ENCODE measurements around the gene SPEM1. TPM values are rescaled to one million over a fixed set of nuclear protein-coding genes. Genes with fewer than 3 reads are reported as not detected.

SPEM1 gene
- total and polyA plus RNA-seq, 4 donors, result 0.29 TPM; not detected in 3

DNA sequence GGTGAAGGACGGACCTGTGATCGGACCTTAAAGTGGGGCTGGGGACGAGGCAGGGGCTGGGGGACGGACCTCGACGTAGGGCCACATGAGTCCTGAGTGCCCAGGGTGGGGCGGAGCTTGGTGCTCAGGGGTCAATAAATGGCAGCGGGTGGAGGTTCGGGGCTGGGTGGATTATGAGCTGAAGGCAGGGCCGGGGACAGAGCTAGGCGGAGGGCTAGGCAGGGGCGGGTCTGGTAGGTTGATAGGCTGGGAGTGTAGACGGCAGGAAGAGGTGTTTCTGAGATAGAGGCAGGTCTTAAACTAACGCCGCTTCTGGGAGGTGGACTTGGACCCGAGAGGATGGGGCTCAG is 25.5 kb downstream of the SPEM1 start:
- no peak overlapping the region for H3K27ac ChIP-seq (ENCODE audit: low read depth, low read length)
- H3K9me3 ChIP-seq (ENCODE audit: control insufficient read depth, insufficient read depth, low read length), result no peaks in the 10 kb centered on the region
- peaks cover 33% of the 10 kb centered on the region for H3K27me3 ChIP-seq (ENCODE audit: control insufficient read depth, insufficient read depth, low read length)
- peaks cover 9% of the 10 kb centered on the region for H3K36me3 ChIP-seq (ENCODE audit: control insufficient read depth, insufficient read depth, low read length)
- WGBS (ENCODE audit: insufficient coverage), result 5% methylated on average over 12 of the region's 16 CpGs
- DNase-seq (ENCODE audit: low read depth in 4 of 6, low spot score in 6 of 6), result no peak
- H3K4me3 ChIP-seq (ENCODE audit: low read depth, low read length), result no peak overlapping the region
- H3K4me1 ChIP-seq (ENCODE audit: control insufficient read depth, insufficient read depth, low read length), result peaks cover 33% of the 10 kb centered on the region

- no peak for DNase-seq (ENCODE audit: low read depth in 4 of 6, low spot score in 6 of 6)
- H3K36me3 ChIP-seq (ENCODE audit: control insufficient read depth, insufficient read depth, low read length), result no peaks in the 10 kb centered on the region
- no peaks in the 10 kb centered on the region for H3K9me3 ChIP-seq (ENCODE audit: control insufficient read depth, insufficient read depth, low read length)
- H3K4me1 ChIP-seq (ENCODE audit: control insufficient read depth, insufficient read depth, low read length), result peaks cover 21% of the 10 kb centered on the region
- no CpG with 5 or more reads among the region's 7 CpGs for WGBS (ENCODE audit: insufficient coverage)
- no peak overlapping the region for H3K4me3 ChIP-seq (ENCODE audit: low read depth, low read length)
- H3K27me3 ChIP-seq (ENCODE audit: control insufficient read depth, insufficient read depth, low read length), result peaks cover 30% of the 10 kb centered on the region
- H3K27ac ChIP-seq (ENCODE audit: low read depth, low read length), result no peak overlapping the region
These were observed 28.3 kb downstream of the SPEM1 start for GRCh38 chr17:7448461-7448860.

DNA sequence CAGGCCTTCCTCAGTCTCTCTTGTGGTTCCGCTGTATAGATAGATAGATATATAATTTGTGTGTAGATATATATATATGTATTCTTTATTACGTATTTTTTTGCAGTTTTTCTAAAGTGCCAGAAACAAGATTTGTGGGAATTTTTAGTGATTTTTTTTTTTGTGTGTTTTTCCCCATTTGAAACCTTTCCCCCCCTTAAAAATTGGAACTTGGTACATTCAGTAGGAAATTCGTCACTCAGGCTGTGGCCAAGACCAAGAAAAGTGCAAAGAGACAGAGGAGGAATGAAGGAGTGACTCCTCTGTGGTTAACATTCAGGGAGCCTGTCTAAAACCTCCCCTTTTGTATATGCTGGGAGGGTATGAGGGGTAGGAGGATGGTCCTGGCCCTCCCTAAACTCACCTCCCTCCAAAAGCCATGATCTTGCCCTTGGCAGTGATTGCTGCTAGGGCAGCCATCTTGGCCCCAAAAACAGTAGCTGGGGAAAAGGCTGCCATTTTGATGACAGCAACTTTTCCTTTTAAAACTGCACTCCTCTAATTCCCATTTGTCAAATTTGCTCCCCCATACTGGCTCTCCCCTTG is 39.9 kb downstream of the SPEM1 start:
- WGBS (ENCODE audit: insufficient coverage), result no CpG with 5 or more reads among the region's 3 CpGs
- no peak overlapping the region for H3K27ac ChIP-seq (ENCODE audit: low read depth, low read length)

GRCh38 chr17:7460850-7461660 is 40.9 kb downstream of the SPEM1 start:
- Histone ChIP-seq H3K27me3 (ENCODE audit: control insufficient read depth, insufficient read depth, low read length) (no peaks in the 10 kb centered on the region), H3K4me1 (ENCODE audit: control insufficient read depth, insufficient read depth, low read length) (peaks cover 9% of the 10 kb centered on the region), H3K4me3 (ENCODE audit: low read depth, low read length) (no peak overlapping the region), H3K9me3 (ENCODE audit: control insufficient read depth, insufficient read depth, low read length) (no peaks in the 10 kb centered on the region), H3K27ac (ENCODE audit: low read depth, low read length) (no peak overlapping the region), H3K36me3 (ENCODE audit: control insufficient read depth, insufficient read depth, low read length) (peaks cover 49% of the 10 kb centered on the region)
- DNase-seq (ENCODE audit: low read depth in 4 of 6, low spot score in 6 of 6), result no peak
- whole genome bisulfite sequencing (ENCODE audit: insufficient coverage), result 83% methylated on average over 5 of the region's 7 CpGs

More for the DNA sequence above, 39.9 kb downstream of the SPEM1 start:
- H3K9me3 ChIP-seq (ENCODE audit: control insufficient read depth, insufficient read depth, low read length), result no peaks in the 10 kb centered on the region
- H3K4me3 ChIP-seq (ENCODE audit: low read depth, low read length), result no peak overlapping the region
- H3K4me1 ChIP-seq (ENCODE audit: control insufficient read depth, insufficient read depth, low read length), result peaks cover 14% of the 10 kb centered on the region
- H3K27me3 ChIP-seq (ENCODE audit: control insufficient read depth, insufficient read depth, low read length), result no peaks in the 10 kb centered on the region
- no peak for DNase-seq (ENCODE audit: low read depth in 4 of 6, low spot score in 6 of 6)
- H3K36me3 ChIP-seq (ENCODE audit: control insufficient read depth, insufficient read depth, low read length), result peaks cover 40% of the 10 kb centered on the region

- no peak for DNase-seq (ENCODE audit: low read depth in 4 of 6, low spot score in 6 of 6)
- no peak overlapping the region for H3K27ac ChIP-seq (ENCODE audit: low read depth, low read length)
- H3K36me3 ChIP-seq (ENCODE audit: control insufficient read depth, insufficient read depth, low read length), result peaks cover 63% of the 10 kb centered on the region
- H3K4me3 ChIP-seq (ENCODE audit: low read depth, low read length), result no peak overlapping the region
- no peaks in the 10 kb centered on the region for H3K9me3 ChIP-seq (ENCODE audit: control insufficient read depth, insufficient read depth, low read length)
- WGBS (ENCODE audit: insufficient coverage), result 88% methylated on average over 36 of the region's 44 CpGs
- H3K4me1 ChIP-seq (ENCODE audit: control insufficient read depth, insufficient read depth, low read length), result peaks cover 12% of the 10 kb centered on the region
- no peaks in the 10 kb centered on the region for H3K27me3 ChIP-seq (ENCODE audit: control insufficient read depth, insufficient read depth, low read length)
These were observed 42.6 kb downstream of the SPEM1 start for GRCh38 chr17:7462474-7463371.

GRCh38 chr17:7463372-7463846 is 43.3 kb downstream of the SPEM1 start:
- Histone ChIP-seq H3K27me3 (ENCODE audit: control insufficient read depth, insufficient read depth, low read length) (no peaks in the 10 kb centered on the region), H3K36me3 (ENCODE audit: control insufficient read depth, insufficient read depth, low read length) (peaks cover 65% of the 10 kb centered on the region), H3K9me3 (ENCODE audit: control insufficient read depth, insufficient read depth, low read length) (no peaks in the 10 kb centered on the region), H3K27ac (ENCODE audit: low read depth, low read length) (no peak overlapping the region), H3K4me3 (ENCODE audit: low read depth, low read length) (no peak overlapping the region), H3K4me1 (ENCODE audit: control insufficient read depth, insufficient read depth, low read length) (peaks cover 17% of the 10 kb centered on the region)
- WGBS (ENCODE audit: insufficient coverage), result 96% methylated on average over 10 of the region's 14 CpGs
- no peak for DNase-seq (ENCODE audit: low read depth in 4 of 6, low spot score in 6 of 6)

DNA sequence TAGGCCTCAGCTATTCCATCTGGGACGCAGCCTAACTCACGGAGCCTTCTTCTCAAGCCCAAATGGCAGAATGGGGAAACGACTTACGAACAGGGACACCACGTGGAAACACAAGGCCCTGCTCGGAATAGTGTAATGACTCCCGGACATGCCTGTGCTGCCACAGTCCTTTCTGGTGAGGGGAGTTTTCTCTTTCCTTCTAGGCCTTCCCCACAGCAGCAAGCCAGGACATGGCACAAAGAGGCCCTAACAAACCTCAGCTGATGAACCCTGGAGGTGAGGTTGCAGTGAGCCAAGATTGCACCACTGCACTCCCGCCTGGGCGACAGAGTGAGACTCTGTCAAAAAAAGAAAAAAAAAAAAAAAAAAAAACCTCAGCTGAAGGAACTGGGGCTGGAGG is 44.0 kb downstream of the SPEM1 start:
- no peak overlapping the region for H3K4me3 ChIP-seq (ENCODE audit: low read depth, low read length)
- H3K27me3 ChIP-seq (ENCODE audit: control insufficient read depth, insufficient read depth, low read length), result no peaks in the 10 kb centered on the region
- DNase-seq (ENCODE audit: low read depth in 4 of 6, low spot score in 6 of 6), result no peak
- H3K27ac ChIP-seq (ENCODE audit: low read depth, low read length), result no peak overlapping the region
- WGBS (ENCODE audit: insufficient coverage), result 92% methylated on average over 7 of the region's 9 CpGs
- peaks cover 68% of the 10 kb centered on the region for H3K36me3 ChIP-seq (ENCODE audit: control insufficient read depth, insufficient read depth, low read length)
- no peaks in the 10 kb centered on the region for H3K9me3 ChIP-seq (ENCODE audit: control insufficient read depth, insufficient read depth, low read length)
- H3K4me1 ChIP-seq (ENCODE audit: control insufficient read depth, insufficient read depth, low read length), result peaks cover 17% of the 10 kb centered on the region

DNA sequence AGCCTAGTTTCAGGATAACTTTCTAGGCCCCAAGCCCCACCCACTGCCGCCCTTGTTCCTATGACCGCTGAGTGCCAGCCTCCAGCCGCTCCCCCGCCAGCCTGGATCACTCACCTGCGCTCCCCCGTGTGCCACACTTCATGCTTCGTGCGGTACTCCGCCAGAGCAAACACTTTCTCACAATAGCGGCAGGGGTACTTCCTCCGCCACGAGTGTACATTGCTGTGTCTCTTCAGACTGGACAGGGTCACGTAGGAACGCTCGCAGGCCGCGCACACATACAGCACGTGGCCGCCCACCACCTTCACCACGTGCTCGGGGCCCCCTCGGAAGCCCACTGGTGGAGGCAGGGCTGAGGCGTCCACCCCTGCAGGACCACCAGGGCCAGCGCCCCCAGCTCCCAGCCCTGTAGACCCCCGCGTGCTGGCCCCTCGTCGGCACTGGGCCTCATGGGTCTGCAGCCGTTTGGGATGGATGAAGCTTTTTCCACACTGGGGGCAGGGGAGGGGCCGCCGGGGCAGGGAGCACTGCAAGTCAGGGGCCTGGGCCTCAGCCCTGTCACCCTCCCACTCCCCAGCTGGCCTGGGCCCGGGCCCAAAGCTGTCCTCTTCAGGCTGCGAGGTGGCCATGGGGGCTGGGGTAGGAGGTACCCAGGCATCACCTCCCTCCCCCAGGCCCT is 45.6 kb downstream of the SPEM1 start:
- Histone ChIP-seq H3K4me3 (ENCODE audit: low read depth, low read length) (no peak overlapping the region), H3K27ac (ENCODE audit: low read depth, low read length) (no peak overlapping the region), H3K36me3 (ENCODE audit: control insufficient read depth, insufficient read depth, low read length) (peaks cover 68% of the 10 kb centered on the region), H3K27me3 (ENCODE audit: control insufficient read depth, insufficient read depth, low read length) (no peaks in the 10 kb centered on the region), H3K4me1 (ENCODE audit: control insufficient read depth, insufficient read depth, low read length) (peaks cover 17% of the 10 kb centered on the region), H3K9me3 (ENCODE audit: control insufficient read depth, insufficient read depth, low read length) (no peaks in the 10 kb centered on the region)
- 92% methylated on average over 28 of the region's 33 CpGs for WGBS (ENCODE audit: insufficient coverage)
- DNase-seq (ENCODE audit: low read depth in 4 of 6, low spot score in 6 of 6), result no peak

GRCh38 chr17:7466318-7466638 is 46.2 kb downstream of the SPEM1 start:
- Histone ChIP-seq H3K9me3 (ENCODE audit: control insufficient read depth, insufficient read depth, low read length) (no peaks in the 10 kb centered on the region), H3K4me1 (ENCODE audit: control insufficient read depth, insufficient read depth, low read length) (peaks cover 17% of the 10 kb centered on the region), H3K27ac (ENCODE audit: low read depth, low read length) (no peak overlapping the region), H3K4me3 (ENCODE audit: low read depth, low read length) (no peak overlapping the region), H3K27me3 (ENCODE audit: control insufficient read depth, insufficient read depth, low read length) (no peaks in the 10 kb centered on the region), H3K36me3 (ENCODE audit: control insufficient read depth, insufficient read depth, low read length) (peaks cover 65% of the 10 kb centered on the region)
- 95% methylated on average over 6 of the region's 9 CpGs for WGBS (ENCODE audit: insufficient coverage)
- no peak for DNase-seq (ENCODE audit: low read depth in 4 of 6, low spot score in 6 of 6)
